GM20431 (cell line): ENCODE measurements around the gene LRRD1.
"Not testable (repeated sequence)": the region's sequence is repeated elsewhere in the genome, so short reads cannot be mapped to it uniquely, and the experiment has no call there.

Experiments used
- in situ Hi-C: fragments of 300-500 bp; cut with MseI, MboI; formaldehyde crosslinking; loops from one replicate; pipeline ENCODE4 v1.15.0; 2020; ENCODE audit warnings: low sequenced_read_pairs; ENCODE audit not compliant: unreplicated experiment

LRRD1 gene

DNA sequence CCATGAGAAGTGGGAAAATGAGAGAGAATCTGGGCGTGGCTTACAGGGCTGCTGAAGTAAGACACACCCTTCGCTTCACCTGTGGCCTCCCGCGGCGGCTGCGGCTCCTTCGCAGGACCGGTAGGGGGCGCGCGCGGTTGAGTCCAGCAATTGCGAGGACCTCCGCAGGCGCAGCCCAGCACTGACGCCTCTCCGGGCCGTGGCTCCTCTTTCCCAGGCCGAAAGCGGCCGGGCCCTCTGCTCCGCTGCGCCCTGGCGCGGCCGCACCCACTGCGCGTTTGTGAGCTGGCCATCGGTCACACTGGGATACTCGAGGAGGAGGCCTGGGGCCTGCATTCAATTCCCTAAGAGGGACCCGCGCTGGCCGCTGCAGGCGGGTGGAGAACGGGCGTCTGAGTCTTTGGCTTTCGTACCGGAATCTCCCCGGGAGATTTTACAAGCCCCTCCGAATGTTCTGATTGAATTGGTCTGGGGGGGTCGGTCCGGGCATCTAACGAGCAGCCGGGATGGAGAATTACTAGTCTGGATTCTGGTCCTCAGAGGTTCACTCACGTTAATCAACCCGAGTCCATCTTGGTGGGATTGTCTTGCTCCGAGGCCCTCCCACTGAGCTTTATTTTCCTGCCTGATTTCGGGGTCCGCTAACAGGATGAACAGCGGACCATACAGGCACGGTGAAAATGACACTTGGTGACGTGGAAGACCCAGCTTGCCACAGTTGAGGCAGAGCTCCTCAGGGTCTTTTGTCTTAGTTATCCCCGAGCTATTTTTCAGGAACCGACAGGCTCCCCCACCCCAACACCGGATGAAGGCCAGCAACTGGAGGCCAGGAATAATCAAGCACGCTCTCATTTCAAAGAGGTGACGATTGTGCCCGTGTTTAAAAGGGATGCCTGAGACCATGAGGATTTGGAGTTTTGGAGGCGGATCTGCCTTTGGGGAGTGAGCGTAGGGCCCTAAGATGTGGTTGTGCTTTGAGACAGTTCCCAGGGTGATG lies at the start of gene LRRD1:
TSS of gene LRRD1 (minus strand) at position 215 of the 997 bp plus-strand sequence. CDS start 13,940 bp downstream, outside the sequence.
- in situ Hi-C loops: no loop called here

DNA sequence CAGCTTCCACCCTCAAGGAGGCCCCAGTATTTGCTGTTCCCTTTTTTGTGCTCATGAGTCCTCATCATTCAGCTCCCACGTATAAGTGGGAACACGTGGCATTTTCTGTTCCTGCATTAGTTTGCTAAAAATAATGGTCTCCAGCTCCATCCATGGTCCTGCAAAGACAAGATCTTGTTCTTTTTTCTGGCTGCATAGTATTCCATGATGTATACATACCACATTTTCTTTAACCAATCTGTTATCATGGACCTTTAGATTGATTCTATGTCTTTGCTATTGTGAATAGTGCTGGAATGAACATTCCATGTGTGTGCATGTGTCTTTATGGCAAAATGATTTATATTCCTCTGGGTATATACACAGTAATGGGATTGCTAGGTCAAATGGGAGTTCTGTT lies 49.8 kb upstream of the LRRD1 start:
- in situ Hi-C loops: no loop called here

- in situ Hi-C loops: no loop called here
Observed at GRCh38 chr7:92228100-92228499, 49.2 kb upstream of the LRRD1 start.

- in situ Hi-C loops: no loop called here
Observed at GRCh38 chr7:92226981-92227380, 48.0 kb upstream of the LRRD1 start.

DNA sequence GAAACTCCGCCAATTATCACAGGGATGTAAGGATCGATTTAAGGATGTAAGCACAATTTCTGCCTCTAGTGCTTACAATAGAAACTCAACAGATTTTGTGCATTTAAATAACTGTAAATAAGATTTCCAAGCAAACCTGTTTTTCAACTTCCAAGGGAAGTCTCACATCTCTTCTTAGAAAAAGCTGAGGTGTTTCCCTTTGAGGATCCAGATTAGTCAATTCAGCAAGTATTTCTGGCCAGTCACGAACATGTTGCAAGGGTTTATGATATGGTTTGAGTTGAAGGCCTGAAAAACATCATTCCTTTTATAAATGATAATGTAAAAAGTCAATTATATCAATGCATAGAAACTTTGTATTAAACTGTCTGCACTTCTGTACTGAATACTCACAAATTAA lies 42.8 kb upstream of the LRRD1 start:
- in situ Hi-C loops: no loop called here

DNA sequence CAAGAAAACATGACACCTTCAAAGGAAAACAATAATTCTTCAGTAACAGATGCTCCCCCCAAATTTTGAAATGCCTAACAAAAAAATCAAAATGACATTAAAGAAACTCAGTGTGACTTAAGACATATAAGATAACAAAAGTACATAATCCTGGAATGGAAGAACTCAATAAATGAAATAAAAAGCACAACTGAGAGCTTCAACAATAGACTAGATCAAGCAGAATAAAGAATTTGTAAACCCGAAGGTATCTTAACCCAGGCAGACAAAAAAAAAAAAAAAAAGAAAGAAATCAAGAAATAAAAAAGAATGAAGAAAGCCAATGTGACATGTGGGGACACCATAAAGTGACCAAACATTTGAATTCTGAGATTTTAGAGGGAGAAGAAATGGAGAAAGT lies 27.7 kb upstream of the LRRD1 start:
- in situ Hi-C loops: no loop called here

DNA sequence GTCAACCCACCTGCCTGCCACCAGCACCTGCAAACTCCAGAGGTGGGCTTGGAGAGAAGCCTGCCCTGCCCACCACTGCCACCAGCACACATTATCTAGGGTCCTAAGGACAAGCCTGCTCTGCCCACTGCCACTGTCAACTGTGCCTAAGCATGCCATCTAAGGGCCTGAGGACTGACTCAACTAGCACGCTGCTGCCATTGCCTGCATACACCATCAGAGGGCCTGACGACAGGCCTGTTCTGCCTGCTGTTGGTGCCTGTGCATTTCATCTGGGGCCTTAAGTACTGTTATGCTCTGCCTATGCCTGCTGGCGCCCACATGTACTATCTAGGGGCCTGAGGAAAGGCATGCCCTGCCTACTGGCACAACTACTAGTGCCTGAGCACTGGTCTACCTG lies 27.0 kb upstream of the LRRD1 start:
- in situ Hi-C loops: no loop called here

DNA sequence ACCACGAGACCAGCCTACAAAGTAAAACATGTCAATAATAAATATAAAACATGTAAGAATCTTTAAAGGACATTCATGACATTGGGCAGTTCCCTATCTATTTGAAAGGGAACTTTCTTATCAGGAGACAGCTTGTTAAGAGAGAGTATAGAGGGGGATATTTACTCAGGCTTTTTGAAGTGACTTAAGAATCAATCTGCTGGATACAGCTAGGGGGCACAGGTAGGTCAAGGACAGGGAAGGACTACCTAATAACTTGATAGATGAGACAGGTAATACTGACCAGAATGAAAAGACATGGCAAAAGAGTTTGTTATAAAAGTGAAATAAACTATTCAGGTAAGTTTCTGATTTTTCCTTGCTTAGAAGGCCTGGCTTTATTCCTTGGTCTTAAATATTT lies 21.8 kb upstream of the LRRD1 start:
- in situ Hi-C loops: no loop called here

DNA sequence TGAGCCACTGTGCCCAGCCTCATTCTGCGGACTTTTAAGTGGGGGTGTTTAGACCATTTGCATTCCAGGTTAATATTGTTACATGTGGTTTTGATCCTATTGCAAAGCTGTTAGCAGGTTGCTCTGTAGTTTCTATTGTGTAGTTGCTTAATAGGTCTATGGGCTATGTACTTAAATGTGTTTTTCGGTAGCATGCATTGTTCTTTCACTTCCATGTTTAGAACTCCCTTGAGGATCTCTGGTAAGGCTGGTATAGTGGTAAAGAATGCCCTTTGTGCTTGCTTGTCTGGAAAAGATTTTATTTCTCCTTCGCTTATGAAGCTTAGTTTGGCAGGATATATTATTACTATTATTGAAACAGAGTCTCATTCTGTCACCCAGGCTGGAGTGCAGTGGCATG lies 13.4 kb upstream of the LRRD1 start:
- in situ Hi-C loops: no loop called here

- in situ Hi-C loops: not testable (repeated sequence)
Observed at GRCh38 chr7:92189246-92189645, 10.3 kb upstream of the LRRD1 start.

GRCh38 chr7:92184294-92184693 lies 5.4 kb upstream of the LRRD1 start:
- in situ Hi-C loops: not testable (repeated sequence)

GRCh38 chr7:92177362-92177761 lies 1.6 kb downstream of the LRRD1 start:
- in situ Hi-C loops: no loop called here

DNA sequence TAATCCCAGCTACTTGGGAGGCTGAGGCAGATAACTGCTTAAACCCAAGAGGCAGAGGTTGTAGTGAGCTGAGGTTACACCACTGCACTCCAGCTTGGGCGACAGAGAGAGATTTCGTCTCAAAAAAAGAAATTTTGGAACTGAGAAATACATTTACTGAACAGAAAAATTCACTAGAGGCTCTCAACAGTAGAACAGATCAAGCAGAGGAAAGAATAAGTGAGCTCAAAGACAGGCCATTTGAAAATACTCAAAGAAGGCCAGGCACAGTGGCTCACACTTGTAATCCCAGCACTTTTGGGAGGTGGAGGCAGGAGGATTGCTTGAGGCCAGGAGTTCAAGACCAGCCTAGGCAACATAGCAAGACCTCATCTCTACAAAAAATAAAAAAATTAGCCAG lies 9.4 kb downstream of the LRRD1 start:
- in situ Hi-C loops: not testable (repeated sequence)

GRCh38 chr7:92161271-92161670 lies 17.7 kb downstream of the LRRD1 start:
- in situ Hi-C loops: no loop called here

DNA sequence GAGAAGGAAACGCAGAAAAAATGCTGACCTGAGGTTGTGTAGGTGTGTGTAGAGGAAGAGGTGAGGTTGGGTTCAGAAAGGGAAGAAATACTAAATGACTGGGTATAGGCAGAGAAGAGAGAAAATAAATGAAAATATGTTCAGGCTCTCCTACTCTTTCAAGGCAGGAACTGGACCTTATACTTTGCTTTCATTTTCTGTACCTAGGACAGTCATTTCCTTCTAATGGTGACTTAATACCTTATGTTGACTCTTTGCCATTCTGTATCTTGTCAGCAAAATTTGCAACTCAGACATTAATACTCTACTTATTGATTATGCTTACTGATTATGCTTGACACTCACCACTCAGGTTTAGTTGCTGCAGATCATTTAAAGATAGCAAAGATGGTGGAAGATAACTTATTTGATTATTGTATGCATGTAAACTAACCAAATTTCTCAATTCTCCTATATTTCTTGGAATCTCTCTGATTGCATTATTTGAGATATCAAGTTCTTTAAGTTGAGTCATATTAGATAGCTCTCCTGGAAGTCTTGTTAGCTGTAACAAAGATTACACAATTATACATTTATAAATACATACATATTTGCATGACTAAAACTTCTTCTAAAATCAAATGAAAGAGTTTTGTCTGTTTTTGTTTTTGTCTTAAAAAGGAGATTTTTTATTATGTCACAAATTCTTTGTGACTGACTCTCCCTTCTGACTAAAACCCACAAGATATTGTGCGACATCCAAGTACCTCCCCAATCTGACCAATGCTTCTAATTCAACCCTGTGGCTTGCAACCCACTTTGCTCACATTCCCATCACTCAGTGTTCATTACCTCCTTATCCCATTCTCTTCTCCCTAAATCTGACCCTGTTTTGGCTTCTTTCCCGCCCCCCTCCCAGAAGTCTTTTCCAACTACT lies 20.0 kb downstream of the LRRD1 start:
- in situ Hi-C loops: no loop called here

DNA sequence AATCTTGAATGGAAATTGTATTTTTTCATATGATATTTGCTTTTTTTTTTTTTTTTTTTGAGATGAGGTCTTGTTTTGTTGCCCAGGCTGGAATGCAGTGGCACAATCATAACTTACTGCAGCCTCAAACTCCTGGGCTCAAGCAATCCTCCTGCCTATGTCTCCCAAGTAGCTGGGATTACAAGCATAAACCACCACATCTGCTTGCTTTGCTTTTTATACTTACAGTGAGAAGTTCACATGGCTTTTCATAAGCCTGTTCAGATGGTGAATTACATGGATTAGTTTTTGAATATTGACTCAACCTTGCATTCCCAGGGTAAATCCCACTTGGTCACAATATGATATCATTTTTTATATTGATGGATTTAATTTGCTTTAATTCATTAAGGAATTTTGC lies 22.0 kb downstream of the LRRD1 start:
- in situ Hi-C loops: no loop called here

GRCh38 chr7:92155108-92155739 lies 23.7 kb downstream of the LRRD1 start:
- in situ Hi-C loops: no loop called here

GRCh38 chr7:92150450-92151017 lies 28.4 kb downstream of the LRRD1 start:
- in situ Hi-C loops: no loop called here

- in situ Hi-C loops: no loop called here
Observed at GRCh38 chr7:92149736-92150239, 29.2 kb downstream of the LRRD1 start.
